ENCODE results near the gene ABCA5. TPM values are rescaled to one million over a fixed set of nuclear protein-coding genes. Genes with fewer than 3 reads are reported as not detected.
A peak's percentile ranks its signal among the peaks of the same experiment; 100 is the strongest.
"Not testable (repeated sequence)": the region's sequence is repeated elsewhere in the genome, so short reads cannot be mapped to it uniquely, and the experiment has no call there.

The ABCA5 gene
- total and polyA plus RNA-seq, 10 of the 15 experiments (the other 5 are each of a cell fraction or from before 2014, with no cell fraction given): 11.8 to 31.1 (median 18.1) TPM

DNA sequence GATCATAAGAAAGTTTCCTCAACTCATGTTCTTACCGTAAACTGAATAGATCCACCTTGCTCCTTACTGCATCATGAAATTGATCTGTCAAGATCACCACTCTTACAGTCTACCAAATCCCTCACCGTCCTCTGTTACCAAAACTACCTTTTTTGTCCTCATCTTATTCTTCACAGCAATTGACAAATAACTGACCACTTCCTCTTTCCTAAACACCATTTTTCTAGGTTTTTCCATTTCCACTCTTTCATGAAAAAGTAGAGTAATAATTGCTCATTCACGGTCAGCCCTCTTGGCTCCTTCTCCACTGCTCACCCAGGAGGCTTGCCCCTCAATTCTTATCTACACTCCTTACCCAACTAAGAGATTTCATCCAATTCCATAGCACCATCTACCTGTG lies 44.9 kb downstream of the ABCA5 start:
- Histone ChIP-seq H3K4me2 (ENCODE audit: control insufficient read depth, insufficient read depth) (no peak overlapping the region), H3K36me3 (ENCODE audit: control insufficient read depth in 2 of 2, insufficient read depth in 2 of 2, low read length in 1 of 2) (peaks cover 0 to 6% of the 10 kb centered on the region in 2 experiments; a peak in 3 of 4 replicates), H3K27me3 (replicated peaks in 1 of 2; ENCODE audit: control insufficient read depth in 2 of 2, insufficient read depth in 2 of 2, low read length in 1 of 2) (no peaks in the 10 kb centered on the region), H3K79me2 (ENCODE audit: control insufficient read depth, insufficient read depth, low read length) (no peaks in the 10 kb centered on the region), H3K9me3 (replicated peaks; ENCODE audit: control insufficient read depth, insufficient read depth, low read length) (no peaks in the 10 kb centered on the region), H3K4me1 (ENCODE audit: control insufficient read depth, insufficient read depth, low read length) (no peaks in the 10 kb centered on the region), H3K4me3 (no peak overlapping the region), H3K9ac (ENCODE audit: control insufficient read depth, insufficient read depth, low read length) (no peak overlapping the region), H3K27ac (ENCODE audit: control insufficient read depth, insufficient read depth) (no peak overlapping the region), H2AFZ (ENCODE audit: control insufficient read depth, low read depth, low read length) (no peak overlapping the region), H4K20me1 (ENCODE audit: control insufficient read depth, insufficient read depth) (no peaks in the 10 kb centered on the region)
- BruUV-seq (replicated peaks): no TSS peak
- DNase-seq (ENCODE audit: low read depth, low spot score) (no peak), ATAC-seq (0 out of 3 replicates have a peak, but pooled peaks have one; percentile 17), FAIRE-seq (no peak)
- CTCF ChIA-PET: no interaction called here
- POLR2A ChIA-PET: no interaction called here
- whole genome bisulfite sequencing (ENCODE audit: insufficient coverage, insufficient replicate concordance, low lambda C conversion rate, missing lambda C conversion rate): 73% methylated on average over 3 of the region's 3 CpGs
- SMC1A ChIA-PET (ENCODE audit: uncharacterized antibody, unreplicated experiment): interaction anchor here (0.6 kb wide), 1 partner anchor 197 kb away, joined by 3 read pairs; no protein-coding TSS in a partner anchor
- RAD21 ChIA-PET (ENCODE audit: unreplicated experiment): no interaction called here
- in situ Hi-C loops (cut with MboI) (no loop called here), intact Hi-C loops (cut with micrococcal nuclease; ENCODE audit: unreplicated experiment) (no loop called here)
- TF ChIP-seq CHD2 (IDR thresholded peaks at IDR 0.05; ENCODE audit: borderline replicate concordance, low read depth, low read length) (no peak), SPI1 (IDR thresholded peaks at IDR 0.05; ENCODE audit: borderline replicate concordance, insufficient read depth, low read depth, low read length) (peak; percentile 67; the same call in 1 of the 2 replicates), SMC3 (IDR thresholded peaks at IDR 0.05; ENCODE audit: borderline replicate concordance, low read length) (no peak)
- TF ChIP-seq, protein P1, sequence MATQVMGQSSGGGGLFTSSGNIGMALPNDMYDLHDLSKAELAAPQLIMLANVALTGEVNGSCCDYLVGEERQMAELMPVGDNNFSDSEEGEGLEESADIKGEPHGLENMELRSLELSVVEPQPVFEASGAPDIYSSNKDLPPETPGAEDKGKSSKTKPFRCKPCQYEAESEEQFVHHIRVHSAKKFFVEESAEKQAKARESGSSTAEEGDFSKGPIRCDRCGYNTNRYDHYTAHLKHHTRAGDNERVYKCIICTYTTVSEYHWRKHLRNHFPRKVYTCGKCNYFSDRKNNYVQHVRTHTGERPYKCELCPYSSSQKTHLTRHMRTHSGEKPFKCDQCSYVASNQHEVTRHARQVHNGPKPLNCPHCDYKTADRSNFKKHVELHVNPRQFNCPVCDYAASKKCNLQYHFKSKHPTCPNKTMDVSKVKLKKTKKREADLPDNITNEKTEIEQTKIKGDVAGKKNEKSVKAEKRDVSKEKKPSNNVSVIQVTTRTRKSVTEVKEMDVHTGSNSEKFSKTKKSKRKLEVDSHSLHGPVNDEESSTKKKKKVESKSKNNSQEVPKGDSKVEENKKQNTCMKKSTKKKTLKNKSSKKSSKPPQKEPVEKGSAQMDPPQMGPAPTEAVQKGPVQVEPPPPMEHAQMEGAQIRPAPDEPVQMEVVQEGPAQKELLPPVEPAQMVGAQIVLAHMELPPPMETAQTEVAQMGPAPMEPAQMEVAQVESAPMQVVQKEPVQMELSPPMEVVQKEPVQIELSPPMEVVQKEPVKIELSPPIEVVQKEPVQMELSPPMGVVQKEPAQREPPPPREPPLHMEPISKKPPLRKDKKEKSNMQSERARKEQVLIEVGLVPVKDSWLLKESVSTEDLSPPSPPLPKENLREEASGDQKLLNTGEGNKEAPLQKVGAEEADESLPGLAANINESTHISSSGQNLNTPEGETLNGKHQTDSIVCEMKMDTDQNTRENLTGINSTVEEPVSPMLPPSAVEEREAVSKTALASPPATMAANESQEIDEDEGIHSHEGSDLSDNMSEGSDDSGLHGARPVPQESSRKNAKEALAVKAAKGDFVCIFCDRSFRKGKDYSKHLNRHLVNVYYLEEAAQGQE (IDR thresholded peaks at IDR 0.05; ENCODE audit: low read depth, low read length): no peak

DNA sequence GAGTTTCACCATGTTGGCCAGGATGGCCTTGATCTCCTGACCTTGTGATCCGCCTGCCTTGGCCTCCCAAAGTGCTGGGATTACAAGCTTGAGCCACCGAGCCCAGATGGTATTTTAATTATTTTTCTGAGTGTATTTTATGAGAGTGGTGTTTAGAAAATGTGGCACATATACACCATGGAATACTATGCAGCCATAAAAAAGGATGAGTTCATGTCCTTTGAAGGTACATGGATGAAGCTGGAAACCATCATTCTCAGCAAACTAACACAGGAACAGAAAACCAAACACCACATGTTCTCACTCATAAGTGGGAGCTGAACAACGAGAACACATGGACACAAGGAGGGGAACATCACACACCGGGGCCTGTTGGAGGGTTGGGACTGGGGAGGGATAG lies 50.7 kb downstream of the ABCA5 start:
- 95% methylated on average over 4 of the region's 4 CpGs for WGBS (ENCODE audit: insufficient coverage, insufficient replicate concordance, low lambda C conversion rate, missing lambda C conversion rate)
- SMC1A ChIA-PET (ENCODE audit: uncharacterized antibody, unreplicated experiment); H3K4me2 ChIP-seq (ENCODE audit: control insufficient read depth, insufficient read depth); H3K79me2 ChIP-seq (ENCODE audit: control insufficient read depth, insufficient read depth, low read length); H3K4me3 ChIP-seq; H3K4me1 ChIP-seq (ENCODE audit: control insufficient read depth, insufficient read depth, low read length); H2AFZ ChIP-seq (ENCODE audit: control insufficient read depth, low read depth, low read length); H3K27me3 ChIP-seq (replicated peaks in 1 of 2; ENCODE audit: control insufficient read depth in 2 of 2, insufficient read depth in 2 of 2, low read length in 1 of 2); CTCF ChIA-PET; RAD21 ChIA-PET (ENCODE audit: unreplicated experiment); in situ Hi-C loops (cut with MboI); H3K9ac ChIP-seq (ENCODE audit: control insufficient read depth, insufficient read depth, low read length); H3K27ac ChIP-seq (ENCODE audit: control insufficient read depth, insufficient read depth); BruUV-seq (replicated peaks); H3K36me3 ChIP-seq (ENCODE audit: control insufficient read depth in 2 of 2, insufficient read depth in 2 of 2, low read length in 1 of 2); DNase-seq (ENCODE audit: low read depth, low spot score); H3K9me3 ChIP-seq (replicated peaks; ENCODE audit: control insufficient read depth, insufficient read depth, low read length); FAIRE-seq; POLR2A ChIA-PET; ATAC-seq; H4K20me1 ChIP-seq (ENCODE audit: control insufficient read depth, insufficient read depth); intact Hi-C loops (cut with micrococcal nuclease; ENCODE audit: unreplicated experiment): not testable (repeated sequence)

All from GM12878 (cell line).